KMS-11 (cell line): ENCODE data around the gene C17orf107.

Experiments
- H2AFZ ChIP-seq: fragments of 200-600 bp; sonication (generic); 2 replicates; pipeline ENCODE4 v1.6.1; 2016; ENCODE audit warnings: antibody characterized with exemption, mixed run types, low read depth
- H3K27ac ChIP-seq: fragments of 200-600 bp; sonication (generic); 2 replicates; pipeline ENCODE4 v1.6.1; 2016; ENCODE audit warnings: mild to moderate bottlenecking, mixed run types
- H3K27me3 ChIP-seq: fragments of 200-600 bp; sonication (generic); 2 replicates; pipeline ENCODE4 v1.6.1; 2017; ENCODE audit warnings: mild to moderate bottlenecking, low read depth, mixed run types, moderate library complexity; ENCODE audit not compliant: insufficient read depth
- H3K36me3 ChIP-seq: fragments of 200-600 bp; sonication (generic); 2 replicates; pipeline ENCODE4 v1.6.1; 2017; ENCODE audit warnings: mild to moderate bottlenecking, mixed run types; ENCODE audit not compliant: insufficient read depth
- H3K4me1 ChIP-seq: fragments of 200-600 bp; sonication (generic); 2 replicates; pipeline ENCODE4 v1.6.1; 2016; ENCODE audit warnings: mild to moderate bottlenecking, low read depth, mixed run types; ENCODE audit not compliant: poor library complexity, severe bottlenecking
- H3K4me2 ChIP-seq: fragments of 200-600 bp; sonication (generic); 2 replicates; pipeline ENCODE4 v1.7.0; 2016; ENCODE audit warnings: mild to moderate bottlenecking, mixed run types
- H3K4me3 ChIP-seq: fragments of 200-600 bp; sonication (generic); IDR thresholded peaks from 2 replicates; pipeline ENCODE4 v1.6.1; 2017; ENCODE audit warnings: low read depth, low read length, mixed read lengths; ENCODE audit not compliant: insufficient read depth
- H3K79me2 ChIP-seq: fragments of 200-600 bp; sonication (generic); 2 replicates; pipeline ENCODE4 v1.6.1; 2016; ENCODE audit warnings: low read depth, mixed run types; ENCODE audit not compliant: insufficient read depth
- H3K9ac ChIP-seq: fragments of 200-600 bp; sonication (generic); 2 replicates; pipeline ENCODE4 v1.6.1; 2016; ENCODE audit warnings: mild to moderate bottlenecking, mixed run types
- H4K20me1 ChIP-seq: fragments of 200-600 bp; sonication (generic); 2 replicates; pipeline ENCODE4 v1.6.1; 2016; ENCODE audit warnings: mild to moderate bottlenecking, mixed run types; ENCODE audit not compliant: insufficient read depth
- TF ChIP-seq, protein P1 (sequence below): fragments of 200-600 bp; sonication (generic); conservative IDR thresholded peaks from 2 replicates; pipeline ENCODE4 v1.6.1; 2017; ENCODE audit warnings: low read depth, mild to moderate bottlenecking, antibody characterized with exemption, low read length, moderate library complexity, mixed read lengths

The C17orf107 gene

GRCh38 chr17:4948166-4948930, 49.0 kb downstream of the C17orf107 start, which contains the start of gene PFN1:
Gene PFN1, minus strand, starts transcription at chr17:4948530. Its CDS starts 136 bp downstream, at chr17:4948394.
- H3K4me2 ChIP-seq, result no peak within 1 kb of the TSS
- H3K36me3 ChIP-seq, result no peaks in the 10 kb centered on the region
- H3K27ac ChIP-seq, result peak within 1 kb of the TSS; percentile 85
- H2AFZ ChIP-seq, result no peak within 1 kb of the TSS
- H4K20me1 ChIP-seq, result no peaks in the 10 kb centered on the region
- TF ChIP-seq, protein P1, sequence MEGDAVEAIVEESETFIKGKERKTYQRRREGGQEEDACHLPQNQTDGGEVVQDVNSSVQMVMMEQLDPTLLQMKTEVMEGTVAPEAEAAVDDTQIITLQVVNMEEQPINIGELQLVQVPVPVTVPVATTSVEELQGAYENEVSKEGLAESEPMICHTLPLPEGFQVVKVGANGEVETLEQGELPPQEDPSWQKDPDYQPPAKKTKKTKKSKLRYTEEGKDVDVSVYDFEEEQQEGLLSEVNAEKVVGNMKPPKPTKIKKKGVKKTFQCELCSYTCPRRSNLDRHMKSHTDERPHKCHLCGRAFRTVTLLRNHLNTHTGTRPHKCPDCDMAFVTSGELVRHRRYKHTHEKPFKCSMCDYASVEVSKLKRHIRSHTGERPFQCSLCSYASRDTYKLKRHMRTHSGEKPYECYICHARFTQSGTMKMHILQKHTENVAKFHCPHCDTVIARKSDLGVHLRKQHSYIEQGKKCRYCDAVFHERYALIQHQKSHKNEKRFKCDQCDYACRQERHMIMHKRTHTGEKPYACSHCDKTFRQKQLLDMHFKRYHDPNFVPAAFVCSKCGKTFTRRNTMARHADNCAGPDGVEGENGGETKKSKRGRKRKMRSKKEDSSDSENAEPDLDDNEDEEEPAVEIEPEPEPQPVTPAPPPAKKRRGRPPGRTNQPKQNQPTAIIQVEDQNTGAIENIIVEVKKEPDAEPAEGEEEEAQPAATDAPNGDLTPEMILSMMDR, result no peak
- no peaks in the 10 kb centered on the region for H3K27me3 ChIP-seq
- H3K79me2 ChIP-seq, result peaks cover 8% of the 10 kb centered on the region; the same call in 1 of the 2 replicates
- no peaks in the 10 kb centered on the region for H3K4me1 ChIP-seq
- H3K9ac ChIP-seq, result peak within 1 kb of the TSS; percentile 66; the same call in 1 of the 2 replicates
- H3K4me3 ChIP-seq, result no peak within 1 kb of the TSS

GRCh38 chr17:4948931-4949320, 49.6 kb downstream of the C17orf107 start:
- TF ChIP-seq, protein P1, result no peak
- H3K79me2 ChIP-seq, result peaks cover 8% of the 10 kb centered on the region; the same call in 1 of the 2 replicates
- no peaks in the 10 kb centered on the region for H4K20me1 ChIP-seq
- peak overlapping the region; percentile 85 for H3K27ac ChIP-seq
- no peak overlapping the region for H2AFZ ChIP-seq
- H3K9ac ChIP-seq, result peak overlapping the region; percentile 66; the same call in 1 of the 2 replicates
- no peaks in the 10 kb centered on the region for H3K27me3 ChIP-seq
- H3K4me2 ChIP-seq, result no peak overlapping the region
- no peaks in the 10 kb centered on the region for H3K36me3 ChIP-seq
- H3K4me3 ChIP-seq, result no peak overlapping the region
- H3K4me1 ChIP-seq, result no peaks in the 10 kb centered on the region

DNA sequence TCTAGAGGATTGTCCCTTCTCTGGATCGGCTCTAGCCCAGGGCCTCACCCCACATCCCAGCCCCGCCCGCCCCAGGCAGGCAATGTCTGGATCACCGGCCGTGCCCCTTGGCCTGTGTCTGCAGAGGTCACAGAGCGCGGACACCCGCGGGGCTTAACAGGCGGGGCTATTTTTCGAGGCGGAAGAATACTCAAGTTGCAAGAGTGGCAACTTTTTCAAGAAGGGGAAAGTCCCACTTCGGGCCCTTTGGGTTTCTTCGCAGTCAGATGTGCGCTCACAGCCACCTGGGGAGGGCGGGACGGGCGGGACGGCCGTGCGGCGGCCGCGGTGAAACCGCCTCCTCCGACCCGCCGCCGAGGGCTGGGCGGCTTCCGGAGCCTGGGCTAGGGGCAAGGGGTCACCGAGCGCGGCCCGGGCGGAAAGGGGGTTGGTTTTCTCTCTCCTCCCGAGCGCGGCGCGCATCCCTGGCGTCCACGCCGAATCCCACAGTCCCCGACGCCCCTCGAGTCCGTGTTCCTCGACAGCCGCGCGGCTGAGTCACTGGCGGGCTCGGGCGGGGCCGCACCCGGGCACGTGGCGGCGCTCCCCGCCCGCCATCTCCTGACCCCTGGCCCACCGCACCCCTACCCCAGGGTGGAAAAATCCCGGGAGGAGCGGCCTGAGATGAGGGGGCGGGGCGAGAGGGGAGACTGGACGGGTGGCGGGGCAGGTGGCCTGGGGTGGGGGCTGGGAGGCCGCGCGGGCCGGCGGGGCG, 50.2 kb downstream of the C17orf107 start:
- Histone ChIP-seq H3K4me3 (no peak overlapping the region), H2AFZ (no peak overlapping the region), H4K20me1 (no peaks in the 10 kb centered on the region), H3K79me2 (peaks cover 8% of the 10 kb centered on the region; the same call in 1 of the 2 replicates), H3K9ac (peak overlapping the region; percentile 66), H3K36me3 (no peaks in the 10 kb centered on the region), H3K4me2 (no peak overlapping the region), H3K4me1 (no peaks in the 10 kb centered on the region), H3K27ac (peak overlapping the region; percentile 85), H3K27me3 (no peaks in the 10 kb centered on the region)
- TF ChIP-seq, protein P1, result no peak

DNA sequence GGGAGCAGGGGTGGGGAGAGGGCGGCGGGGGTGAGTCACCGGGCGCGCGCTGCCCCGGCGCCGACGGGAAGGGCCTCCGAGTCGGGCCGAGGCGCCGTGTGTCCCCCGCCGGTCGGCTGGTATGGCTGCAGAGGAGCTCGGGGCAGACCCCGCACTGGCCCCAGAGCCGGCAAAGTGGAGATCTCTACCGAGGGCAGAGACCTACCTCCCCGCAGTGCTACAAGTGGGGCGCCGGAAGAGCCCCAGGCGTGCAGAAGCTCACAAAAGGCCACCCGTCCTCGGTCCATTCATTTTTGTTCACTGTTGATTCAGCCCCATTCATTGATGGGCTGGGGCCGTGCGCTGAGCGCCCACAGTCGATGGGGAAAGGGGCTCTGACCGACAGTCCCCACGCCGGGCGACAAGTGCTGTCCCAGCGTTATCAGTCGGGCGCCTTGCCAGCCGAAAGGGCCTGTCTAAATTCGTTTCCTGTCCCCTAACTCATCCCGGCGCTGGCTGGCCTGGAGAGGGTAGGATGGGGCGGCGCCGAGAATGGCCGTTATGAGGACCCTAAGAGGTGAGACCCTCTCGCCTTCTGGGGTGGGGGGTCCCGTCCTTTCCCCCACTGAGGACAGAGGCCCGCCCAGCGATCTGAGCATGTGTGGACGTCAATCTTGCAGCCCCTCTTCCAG, 50.9 kb downstream of the C17orf107 start:
- Histone ChIP-seq H3K27ac (peak overlapping the region; percentile 85), H3K4me1 (no peaks in the 10 kb centered on the region), H3K27me3 (no peaks in the 10 kb centered on the region), H3K4me3 (no peak overlapping the region), H3K4me2 (peak overlapping the region; percentile 51; the same call in 1 of the 2 replicates), H3K79me2 (peaks cover 8% of the 10 kb centered on the region; the same call in 1 of the 2 replicates), H2AFZ (no peak overlapping the region), H3K36me3 (no peaks in the 10 kb centered on the region), H4K20me1 (no peaks in the 10 kb centered on the region), H3K9ac (peak overlapping the region; percentile 66)
- TF ChIP-seq, protein P1, result no peak
